ENCODE results near the gene GATD1.
"Not testable (repeated sequence)": the region's sequence is repeated elsewhere in the genome, so short reads cannot be mapped to it uniquely, and the experiment has no call there.

Gene GATD1

DNA sequence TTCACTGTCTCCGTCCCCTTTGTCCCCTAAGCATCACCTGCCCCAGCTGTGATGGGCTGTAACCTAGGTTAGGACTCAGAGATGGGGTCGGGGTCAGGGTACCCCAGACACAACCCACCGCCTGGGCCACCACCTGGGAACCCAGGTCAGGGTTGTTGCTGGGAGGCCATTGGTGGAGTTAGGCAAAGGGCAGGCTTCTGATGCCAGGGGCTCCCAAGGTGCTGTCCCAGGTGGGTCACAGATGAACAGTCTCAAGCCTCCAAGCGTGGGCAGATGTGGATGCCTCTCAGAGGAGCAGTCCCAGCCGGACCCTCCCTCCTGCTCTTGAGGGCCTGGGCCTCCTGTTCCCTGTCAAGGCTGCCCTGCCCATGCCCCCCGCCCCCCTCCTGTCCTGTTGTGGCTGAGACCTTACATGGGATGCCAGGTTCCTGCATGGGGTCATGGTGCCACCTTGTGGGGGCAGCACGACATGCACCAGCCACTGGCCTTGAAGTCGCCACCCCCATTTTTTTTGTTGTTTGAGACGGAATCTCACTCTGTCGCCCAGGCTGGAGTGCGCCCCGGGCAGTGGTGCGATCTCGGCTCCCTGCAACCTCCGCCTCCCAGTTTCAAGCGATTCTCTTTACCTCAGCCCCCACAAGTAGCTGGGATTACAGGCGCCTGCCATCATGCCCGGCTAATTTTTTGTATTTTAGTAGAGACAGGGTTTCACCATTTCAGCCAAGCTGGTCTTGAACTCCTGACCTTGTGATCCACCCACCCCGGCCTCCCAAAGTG, 12.1 kb downstream of the GATD1 start:
- in situ Hi-C loops (cut with MboI; ENCODE audit: low sequenced_read_pairs): no loop called here

DNA sequence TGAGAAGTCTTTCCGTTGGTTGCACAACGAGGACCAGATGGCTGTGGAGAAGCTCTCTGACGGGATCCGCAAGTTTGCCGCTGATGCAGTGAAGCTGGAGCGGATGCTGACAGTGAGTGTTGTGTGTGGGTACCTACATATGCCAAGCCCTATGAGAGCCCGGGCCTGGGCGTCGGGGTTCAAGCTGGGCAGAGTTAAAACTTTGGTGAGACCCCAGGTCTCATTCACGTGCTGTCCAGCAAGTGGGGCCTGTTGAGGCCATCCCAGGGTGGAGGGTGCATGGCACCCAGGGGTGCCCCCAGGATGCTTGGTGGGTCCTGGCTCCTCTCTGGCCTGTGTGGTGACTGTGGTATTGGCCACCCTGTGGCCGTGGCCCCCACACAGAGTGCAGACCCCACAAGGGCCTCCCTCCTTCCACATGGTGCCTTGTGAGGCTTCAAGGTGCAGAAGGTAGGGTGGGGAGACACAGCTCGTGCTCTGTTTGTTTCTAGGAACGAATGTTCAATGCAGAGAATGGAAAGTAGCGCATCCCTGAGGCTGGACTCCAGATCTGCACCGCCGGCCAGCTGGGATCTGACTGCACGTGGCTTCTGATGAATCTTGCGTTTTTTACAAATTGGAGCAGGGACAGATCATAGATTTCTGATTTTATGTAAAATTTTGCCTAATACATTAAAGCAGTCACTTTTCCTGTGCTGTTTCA, 12.8 kb downstream of the GATD1 start:
- in situ Hi-C loops (cut with MboI; ENCODE audit: low sequenced_read_pairs): no loop called here

DNA sequence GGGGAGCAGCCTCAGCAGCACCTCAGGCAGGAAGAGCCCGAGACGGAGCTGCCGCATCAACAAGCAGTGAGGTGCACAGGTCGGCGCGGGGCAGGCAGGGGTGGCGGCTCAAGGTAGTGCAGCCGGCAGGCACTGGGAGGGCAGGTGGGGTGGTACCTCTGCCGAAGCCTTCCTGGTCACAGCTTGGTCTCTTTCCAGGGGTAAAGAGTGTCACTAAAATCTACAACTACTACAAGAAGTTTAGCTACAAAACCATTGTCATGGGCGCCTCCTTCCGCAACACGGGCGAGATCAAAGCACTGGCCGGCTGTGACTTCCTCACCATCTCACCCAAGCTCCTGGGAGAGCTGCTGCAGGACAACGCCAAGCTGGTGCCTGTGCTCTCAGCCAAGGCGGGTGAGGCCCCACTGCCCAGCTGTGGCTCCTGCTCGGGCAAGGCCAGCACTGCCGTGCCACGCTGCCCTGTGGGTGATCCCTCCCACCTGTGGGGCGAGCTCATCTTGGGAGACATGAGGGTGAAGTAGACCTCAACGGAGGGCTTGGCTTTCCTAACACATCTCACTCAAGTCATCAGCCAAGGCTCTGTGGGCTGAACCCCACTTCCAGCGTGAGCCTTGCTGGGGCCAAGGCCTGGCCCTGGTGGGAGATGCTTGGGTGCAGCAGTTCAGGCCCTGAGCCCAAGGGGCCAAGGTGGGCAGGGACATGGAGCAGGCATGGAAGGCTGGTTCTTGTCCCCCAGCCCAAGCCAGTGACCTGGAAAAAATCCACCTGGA, 13.6 kb downstream of the GATD1 start:
- in situ Hi-C loops (cut with MboI; ENCODE audit: low sequenced_read_pairs): no loop called here

GRCh38 chr11:763073-763463, 14.2 kb downstream of the GATD1 start:
- in situ Hi-C loops (cut with MboI; ENCODE audit: low sequenced_read_pairs): no loop called here

- in situ Hi-C loops (cut with MboI; ENCODE audit: low sequenced_read_pairs): no loop called here
Observed at GRCh38 chr11:762421-763072, 14.7 kb downstream of the GATD1 start.

DNA sequence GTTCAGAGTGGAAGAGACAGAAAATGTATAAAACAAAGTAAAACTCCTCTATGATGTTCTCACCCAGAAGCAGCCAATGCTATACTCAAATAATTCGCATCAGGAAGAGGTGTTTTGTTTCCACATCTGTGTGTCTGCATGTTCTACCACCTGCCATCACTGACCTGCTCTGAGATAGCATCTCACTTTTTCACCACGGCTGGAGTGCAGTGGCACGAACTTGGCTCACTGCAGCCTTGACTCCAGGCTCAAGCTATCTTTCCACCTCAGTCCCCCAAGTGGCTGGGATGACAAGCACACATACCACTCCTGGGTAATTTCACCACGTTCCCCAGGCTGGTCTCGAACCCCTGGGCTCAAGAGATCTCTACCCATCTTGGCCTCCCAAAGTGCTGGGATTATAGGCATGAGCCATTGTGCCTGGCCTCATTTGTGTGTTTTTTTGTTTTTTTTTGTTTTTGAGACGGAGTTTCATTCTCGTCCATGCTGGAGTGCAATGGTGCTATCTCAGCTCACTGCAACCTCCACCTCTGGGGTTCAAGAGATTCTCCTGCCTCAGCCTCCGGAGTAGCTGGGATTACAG, 15.7 kb downstream of the GATD1 start:
- in situ Hi-C loops (cut with MboI; ENCODE audit: low sequenced_read_pairs): no loop called here

- in situ Hi-C loops (cut with MboI; ENCODE audit: low sequenced_read_pairs): no loop called here
Observed at GRCh38 chr11:760236-760635, 17.1 kb downstream of the GATD1 start.

- in situ Hi-C loops (cut with MboI; ENCODE audit: low sequenced_read_pairs): no loop called here
Observed at GRCh38 chr11:749731-750130, 27.6 kb downstream of the GATD1 start.

DNA sequence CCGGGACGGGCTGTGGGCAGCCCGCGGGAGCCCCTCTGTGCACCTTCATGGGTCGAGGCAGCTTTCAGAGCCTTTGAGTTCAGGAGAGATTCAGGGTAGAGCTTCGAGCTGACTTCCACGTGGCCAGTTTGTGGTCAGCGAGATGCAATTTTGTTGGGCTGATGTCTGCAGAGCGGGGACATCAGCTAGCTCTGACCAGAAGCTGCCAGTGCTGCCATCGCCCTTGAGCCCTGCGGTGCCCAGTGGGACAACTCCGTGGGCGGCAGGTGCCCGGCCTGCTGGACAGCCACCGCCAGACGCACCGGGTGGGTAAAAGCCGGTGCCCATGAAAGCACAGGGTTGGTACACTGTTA, 29.3 kb downstream of the GATD1 start:
- in situ Hi-C loops (cut with MboI; ENCODE audit: low sequenced_read_pairs): no loop called here

DNA sequence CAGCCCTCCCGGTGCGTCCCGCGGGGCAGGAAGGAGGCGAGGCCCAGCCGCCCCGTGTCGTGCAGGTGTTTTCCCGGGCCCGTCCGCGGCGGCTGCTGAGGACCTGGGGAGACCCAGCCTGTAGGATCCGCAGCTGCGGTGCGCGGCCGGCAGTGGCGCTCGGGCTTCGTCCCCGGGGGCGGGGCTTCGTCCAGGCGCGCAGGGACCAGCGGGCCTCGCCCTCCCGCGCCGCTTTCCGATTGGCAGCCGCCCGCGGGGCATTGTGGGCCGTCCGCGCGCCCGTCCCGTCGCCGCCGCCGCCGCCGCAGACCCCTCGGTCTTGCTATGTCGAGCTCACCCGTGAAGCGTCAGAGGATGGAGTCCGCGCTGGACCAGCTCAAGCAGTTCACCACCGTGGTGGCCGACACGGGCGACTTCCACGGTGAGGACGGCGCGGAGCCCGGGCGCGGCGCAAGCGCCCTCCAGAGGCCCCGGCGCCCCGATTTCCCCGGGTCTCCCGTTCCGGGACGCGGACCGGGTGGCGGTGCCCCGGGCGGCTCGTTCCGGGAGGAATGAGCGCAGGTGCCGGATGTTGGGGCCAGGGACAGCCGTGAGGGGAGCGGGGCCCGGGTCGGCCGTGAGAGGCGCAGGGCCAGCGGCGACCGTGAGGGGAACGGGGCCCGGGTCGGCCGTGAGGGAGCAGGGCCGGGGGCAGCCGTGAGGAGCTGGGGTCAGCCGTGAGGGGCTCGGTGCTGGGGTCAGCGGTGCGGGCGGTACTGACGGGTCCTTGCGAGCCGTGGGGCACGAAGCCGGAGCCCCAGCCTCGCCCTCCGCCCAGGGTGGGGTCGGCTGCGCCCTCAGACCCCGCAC, 29.9 kb downstream of the GATD1 start, which contains the start of gene TALDO1:
TSS of gene TALDO1 (plus strand) at position 307 of the 849 bp plus-strand sequence. CDS start at position 325, 18 bp downstream.
- in situ Hi-C loops (cut with MboI; ENCODE audit: low sequenced_read_pairs): no loop called here

GRCh38 chr11:746289-747157, 30.8 kb downstream of the GATD1 start:
- in situ Hi-C loops (cut with MboI; ENCODE audit: low sequenced_read_pairs): no loop called here

GRCh38 chr11:745428-745827, 31.9 kb downstream of the GATD1 start:
- in situ Hi-C loops (cut with MboI; ENCODE audit: low sequenced_read_pairs): no loop called here

DNA sequence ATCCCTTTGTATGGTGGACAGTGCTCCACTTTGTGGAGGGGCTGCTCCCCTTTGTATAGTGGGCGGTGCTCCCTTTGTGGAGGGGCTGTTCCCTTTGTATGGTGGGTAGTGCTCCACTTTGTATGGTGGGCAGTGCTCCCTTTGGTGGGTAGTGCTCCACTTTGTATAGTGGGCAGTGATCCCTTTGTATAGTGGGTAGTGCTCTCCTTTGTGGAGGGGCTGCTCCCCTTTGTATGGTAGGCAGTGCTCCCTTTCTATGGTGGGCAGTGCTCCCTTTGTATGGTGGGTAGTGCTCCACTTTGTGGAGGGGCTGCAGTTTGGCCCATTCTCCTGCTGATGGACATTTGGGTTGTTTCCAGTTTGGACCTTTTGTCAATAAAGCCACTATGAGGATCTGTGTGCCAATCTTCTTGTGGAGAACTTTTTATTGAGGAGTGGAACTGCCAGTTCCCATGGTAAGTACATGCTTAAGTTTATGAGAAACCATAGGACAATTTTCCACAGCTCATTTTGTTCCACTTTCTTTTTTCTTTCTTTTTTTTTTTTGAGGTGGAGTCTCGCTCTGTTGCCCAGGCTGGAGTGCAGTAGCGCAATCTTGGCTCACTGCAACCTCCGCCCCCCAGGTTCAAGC, 34.6 kb downstream of the GATD1 start:
- in situ Hi-C loops (cut with MboI; ENCODE audit: low sequenced_read_pairs): no loop called here

- in situ Hi-C loops (cut with MboI; ENCODE audit: low sequenced_read_pairs): no loop called here
Observed at GRCh38 chr11:742156-742546, 35.1 kb downstream of the GATD1 start.

GRCh38 chr11:737899-738298, 39.4 kb downstream of the GATD1 start:
- in situ Hi-C loops (cut with MboI; ENCODE audit: low sequenced_read_pairs): not testable (repeated sequence)

DNA sequence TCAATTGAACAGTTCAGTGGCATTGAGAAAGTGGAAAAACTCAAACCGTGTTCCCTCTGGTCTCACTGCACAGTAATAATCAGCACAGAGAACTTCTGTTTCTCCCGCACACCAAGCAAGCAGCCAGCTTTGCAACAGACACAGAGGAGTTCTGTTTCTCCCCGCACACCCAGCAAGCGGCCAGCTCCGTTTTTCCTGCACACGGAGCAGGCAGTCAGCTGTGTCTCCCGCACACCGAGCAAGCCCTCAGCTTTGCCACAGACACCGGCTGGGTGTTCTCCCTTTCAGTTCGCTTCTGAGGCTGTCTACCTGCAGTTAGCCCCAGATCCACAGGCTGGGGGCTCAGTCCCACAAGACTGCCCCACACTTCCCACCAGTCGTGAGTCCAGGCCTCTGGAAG, 39.9 kb downstream of the GATD1 start:
- in situ Hi-C loops (cut with MboI; ENCODE audit: low sequenced_read_pairs): no loop called here

- in situ Hi-C loops (cut with MboI; ENCODE audit: low sequenced_read_pairs): not testable (repeated sequence)
Observed at GRCh38 chr11:734541-734940, 42.7 kb downstream of the GATD1 start.

- in situ Hi-C loops (cut with MboI; ENCODE audit: low sequenced_read_pairs): no loop called here
Observed at GRCh38 chr11:733072-733471, 44.2 kb downstream of the GATD1 start.
